WTC11 (cell line): ENCODE results near the gene FTCDNL1.

Experiments
- CREB1 ChIP-seq: sonication (generic); formaldehyde crosslinking; IDR thresholded peaks from 2 replicates; pipeline ENCODE4 v1.8.0; 2023; ENCODE audit warnings: mild to moderate bottlenecking, missing genetic modification reagents
- GABPB1 ChIP-seq: sonication (generic); formaldehyde crosslinking; IDR thresholded peaks from 2 replicates; pipeline ENCODE4 v1.8.1; 2023; ENCODE audit warnings: mild to moderate bottlenecking, missing genetic modification reagents
- JUN ChIP-seq: sonication (generic); formaldehyde crosslinking; IDR thresholded peaks from 2 replicates; pipeline ENCODE4 v1.8.0; 2023; ENCODE audit warnings: mild to moderate bottlenecking, missing genetic modification reagents
- SP1 ChIP-seq: sonication (generic); formaldehyde crosslinking; conservative IDR thresholded peaks from 2 replicates; pipeline ENCODE4 v1.8.1; 2022; ENCODE audit warnings: missing genetic modification reagents
- TP53 ChIP-seq: sonication (generic); formaldehyde crosslinking; IDR thresholded peaks from 2 replicates; pipeline ENCODE4 v1.8.1; 2023; ENCODE audit warnings: mild to moderate bottlenecking, missing genetic modification reagents
- ZNF232 ChIP-seq: sonication (generic); formaldehyde crosslinking; IDR thresholded peaks from 2 replicates; pipeline ENCODE4 v1.8.0; 2022; ENCODE audit warnings: mild to moderate bottlenecking, missing genetic modification reagents
- ZNF263 ChIP-seq: sonication (generic); formaldehyde crosslinking; IDR thresholded peaks from 2 replicates; pipeline ENCODE4 v1.8.1; 2022; ENCODE audit warnings: low read depth, mild to moderate bottlenecking, moderate library complexity, missing genetic modification reagents
- ZNF317 ChIP-seq: sonication (generic); formaldehyde crosslinking; IDR thresholded peaks from 2 replicates; pipeline ENCODE4 v1.8.1; 2023; ENCODE audit warnings: low read depth, mild to moderate bottlenecking, moderate library complexity, missing genetic modification reagents, borderline replicate concordance
- TF ChIP-seq, protein P1 (sequence below): fragments of 200-600 bp; IDR thresholded peaks from 2 replicates; pipeline ENCODE4 v1.8.0; 2022; ENCODE audit warnings: antibody characterized with exemption
- TF ChIP-seq, protein P2 (sequence below): sonication (generic); formaldehyde crosslinking; IDR thresholded peaks from 2 replicates; pipeline ENCODE4 v1.8.1; 2022; ENCODE audit warnings: low read depth, missing genetic modification reagents, borderline replicate concordance
- TF ChIP-seq, protein P3 (sequence below): sonication (generic); formaldehyde crosslinking; IDR thresholded peaks from 2 replicates; pipeline ENCODE4 v1.8.0; 2022; ENCODE audit warnings: mild to moderate bottlenecking, missing genetic modification reagents
- TF ChIP-seq, protein P4 (sequence below): sonication (generic); formaldehyde crosslinking; IDR thresholded peaks from 2 replicates; pipeline ENCODE4 v1.8.0; 2022; ENCODE audit warnings: mild to moderate bottlenecking, missing genetic modification reagents

DNA sequence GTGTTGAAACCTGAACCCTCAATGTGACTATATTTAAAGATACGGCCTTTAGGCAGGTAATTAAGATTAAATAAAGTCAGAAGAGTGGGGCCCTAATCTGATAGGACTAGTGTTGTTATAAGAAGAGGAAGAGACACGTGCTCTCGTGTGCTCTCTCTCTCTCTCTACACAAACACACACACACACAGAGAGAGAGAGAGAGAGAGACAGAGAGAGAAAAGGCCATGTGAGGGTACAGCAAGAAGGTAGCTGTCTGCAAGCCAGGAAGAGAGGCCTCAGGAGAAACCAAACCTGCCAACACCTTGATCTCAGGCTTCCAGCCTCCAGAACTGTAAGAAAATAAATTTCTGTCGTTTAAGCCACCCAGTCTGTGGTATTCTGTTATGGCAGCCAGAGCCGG, 106.7 kb downstream of the FTCDNL1 start:
- no peak for TF ChIP-seq JUN (CRISPR knock-in tag)
- TF ChIP-seq, protein P1, sequence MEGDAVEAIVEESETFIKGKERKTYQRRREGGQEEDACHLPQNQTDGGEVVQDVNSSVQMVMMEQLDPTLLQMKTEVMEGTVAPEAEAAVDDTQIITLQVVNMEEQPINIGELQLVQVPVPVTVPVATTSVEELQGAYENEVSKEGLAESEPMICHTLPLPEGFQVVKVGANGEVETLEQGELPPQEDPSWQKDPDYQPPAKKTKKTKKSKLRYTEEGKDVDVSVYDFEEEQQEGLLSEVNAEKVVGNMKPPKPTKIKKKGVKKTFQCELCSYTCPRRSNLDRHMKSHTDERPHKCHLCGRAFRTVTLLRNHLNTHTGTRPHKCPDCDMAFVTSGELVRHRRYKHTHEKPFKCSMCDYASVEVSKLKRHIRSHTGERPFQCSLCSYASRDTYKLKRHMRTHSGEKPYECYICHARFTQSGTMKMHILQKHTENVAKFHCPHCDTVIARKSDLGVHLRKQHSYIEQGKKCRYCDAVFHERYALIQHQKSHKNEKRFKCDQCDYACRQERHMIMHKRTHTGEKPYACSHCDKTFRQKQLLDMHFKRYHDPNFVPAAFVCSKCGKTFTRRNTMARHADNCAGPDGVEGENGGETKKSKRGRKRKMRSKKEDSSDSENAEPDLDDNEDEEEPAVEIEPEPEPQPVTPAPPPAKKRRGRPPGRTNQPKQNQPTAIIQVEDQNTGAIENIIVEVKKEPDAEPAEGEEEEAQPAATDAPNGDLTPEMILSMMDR: no peak
- no peak for TF ChIP-seq GABPB1 (CRISPR knock-in tag)
- TF ChIP-seq ZNF317 (CRISPR knock-in tag): no peak
- TF ChIP-seq, protein P2, sequence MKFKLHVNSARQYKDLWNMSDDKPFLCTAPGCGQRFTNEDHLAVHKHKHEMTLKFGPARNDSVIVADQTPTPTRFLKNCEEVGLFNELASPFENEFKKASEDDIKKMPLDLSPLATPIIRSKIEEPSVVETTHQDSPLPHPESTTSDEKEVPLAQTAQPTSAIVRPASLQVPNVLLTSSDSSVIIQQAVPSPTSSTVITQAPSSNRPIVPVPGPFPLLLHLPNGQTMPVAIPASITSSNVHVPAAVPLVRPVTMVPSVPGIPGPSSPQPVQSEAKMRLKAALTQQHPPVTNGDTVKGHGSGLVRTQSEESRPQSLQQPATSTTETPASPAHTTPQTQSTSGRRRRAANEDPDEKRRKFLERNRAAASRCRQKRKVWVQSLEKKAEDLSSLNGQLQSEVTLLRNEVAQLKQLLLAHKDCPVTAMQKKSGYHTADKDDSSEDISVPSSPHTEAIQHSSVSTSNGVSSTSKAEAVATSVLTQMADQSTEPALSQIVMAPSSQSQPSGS: no peak
- TF ChIP-seq ZNF263 (CRISPR knock-in tag): no peak
- no peak for TF ChIP-seq CREB1 (CRISPR knock-in tag)
- TF ChIP-seq ZNF232 (CRISPR knock-in tag): no peak
- TF ChIP-seq, protein P3, sequence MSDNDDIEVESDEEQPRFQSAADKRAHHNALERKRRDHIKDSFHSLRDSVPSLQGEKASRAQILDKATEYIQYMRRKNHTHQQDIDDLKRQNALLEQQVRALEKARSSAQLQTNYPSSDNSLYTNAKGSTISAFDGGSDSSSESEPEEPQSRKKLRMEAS (CRISPR knock-in tag): no peak
- no peak for TF ChIP-seq SP1 (CRISPR knock-in tag)
- TF ChIP-seq, protein P4, sequence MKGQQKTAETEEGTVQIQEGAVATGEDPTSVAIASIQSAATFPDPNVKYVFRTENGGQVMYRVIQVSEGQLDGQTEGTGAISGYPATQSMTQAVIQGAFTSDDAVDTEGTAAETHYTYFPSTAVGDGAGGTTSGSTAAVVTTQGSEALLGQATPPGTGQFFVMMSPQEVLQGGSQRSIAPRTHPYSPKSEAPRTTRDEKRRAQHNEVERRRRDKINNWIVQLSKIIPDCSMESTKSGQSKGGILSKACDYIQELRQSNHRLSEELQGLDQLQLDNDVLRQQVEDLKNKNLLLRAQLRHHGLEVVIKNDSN (CRISPR knock-in tag): no peak
- no peak for TF ChIP-seq TP53 (CRISPR knock-in tag)
